ENCODE data around the gene FADS3.

Gene FADS3

DNA sequence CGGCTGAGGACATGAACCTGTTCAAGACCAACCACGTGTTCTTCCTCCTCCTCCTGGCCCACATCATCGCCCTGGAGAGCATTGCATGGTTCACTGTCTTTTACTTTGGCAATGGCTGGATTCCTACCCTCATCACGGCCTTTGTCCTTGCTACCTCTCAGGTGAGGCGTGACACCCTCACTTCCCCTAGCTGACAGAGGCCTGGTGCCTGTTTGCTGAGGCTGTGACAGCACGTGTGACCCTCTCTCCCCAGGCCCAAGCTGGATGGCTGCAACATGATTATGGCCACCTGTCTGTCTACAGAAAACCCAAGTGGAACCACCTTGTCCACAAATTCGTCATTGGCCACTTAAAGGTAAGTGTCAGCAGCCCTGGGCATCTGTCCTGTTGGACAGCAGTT is 51.0 kb downstream of the FADS3 start:
- no peak overlapping the region for H3K4me3 ChIP-seq (ENCODE audit: low read depth, low read length, poor library complexity, severe bottlenecking)
- H3K9me3 ChIP-seq (ENCODE audit: low read length) = no peaks in the 10 kb centered on the region
- no peaks in the 10 kb centered on the region for H4K20me1 ChIP-seq (ENCODE audit: insufficient read depth, low read length)
- H3K79me2 ChIP-seq (ENCODE audit: insufficient read depth, low read length) = no peaks in the 10 kb centered on the region
- TF ChIP-seq, protein P1, sequence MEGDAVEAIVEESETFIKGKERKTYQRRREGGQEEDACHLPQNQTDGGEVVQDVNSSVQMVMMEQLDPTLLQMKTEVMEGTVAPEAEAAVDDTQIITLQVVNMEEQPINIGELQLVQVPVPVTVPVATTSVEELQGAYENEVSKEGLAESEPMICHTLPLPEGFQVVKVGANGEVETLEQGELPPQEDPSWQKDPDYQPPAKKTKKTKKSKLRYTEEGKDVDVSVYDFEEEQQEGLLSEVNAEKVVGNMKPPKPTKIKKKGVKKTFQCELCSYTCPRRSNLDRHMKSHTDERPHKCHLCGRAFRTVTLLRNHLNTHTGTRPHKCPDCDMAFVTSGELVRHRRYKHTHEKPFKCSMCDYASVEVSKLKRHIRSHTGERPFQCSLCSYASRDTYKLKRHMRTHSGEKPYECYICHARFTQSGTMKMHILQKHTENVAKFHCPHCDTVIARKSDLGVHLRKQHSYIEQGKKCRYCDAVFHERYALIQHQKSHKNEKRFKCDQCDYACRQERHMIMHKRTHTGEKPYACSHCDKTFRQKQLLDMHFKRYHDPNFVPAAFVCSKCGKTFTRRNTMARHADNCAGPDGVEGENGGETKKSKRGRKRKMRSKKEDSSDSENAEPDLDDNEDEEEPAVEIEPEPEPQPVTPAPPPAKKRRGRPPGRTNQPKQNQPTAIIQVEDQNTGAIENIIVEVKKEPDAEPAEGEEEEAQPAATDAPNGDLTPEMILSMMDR (IDR thresholded peaks at IDR 0.05; ENCODE audit: low read length) = no peak
- no peak for TF ChIP-seq EZH2 (IDR thresholded peaks at IDR 0.05; ENCODE audit: borderline replicate concordance, low read length)
- H3F3A ChIP-seq (ENCODE audit: insufficient read depth, low read length) = no peaks in the 10 kb centered on the region
- peaks cover 2% of the 10 kb centered on the region for H3K4me1 ChIP-seq (ENCODE audit: insufficient read depth, low read length, severe bottlenecking)
- H3K9me2 ChIP-seq (ENCODE audit: low read depth, low read length) = no peaks in the 10 kb centered on the region
- no peaks in the 10 kb centered on the region for H3K27me3 ChIP-seq (ENCODE audit: insufficient read depth, low read length)
- no peak overlapping the region for H3K27ac ChIP-seq (ENCODE audit: low read depth, low read length, poor library complexity, severe bottlenecking)
- no peak overlapping the region for H3K4me2 ChIP-seq (ENCODE audit: low read length)
- no peak overlapping the region for H2AFZ ChIP-seq (ENCODE audit: low read length)
- H3K36me3 ChIP-seq (ENCODE audit: insufficient read depth, low read length) = peaks cover 51% of the 10 kb centered on the region
- H3K9ac ChIP-seq (ENCODE audit: low read length) = no peak overlapping the region

DNA sequence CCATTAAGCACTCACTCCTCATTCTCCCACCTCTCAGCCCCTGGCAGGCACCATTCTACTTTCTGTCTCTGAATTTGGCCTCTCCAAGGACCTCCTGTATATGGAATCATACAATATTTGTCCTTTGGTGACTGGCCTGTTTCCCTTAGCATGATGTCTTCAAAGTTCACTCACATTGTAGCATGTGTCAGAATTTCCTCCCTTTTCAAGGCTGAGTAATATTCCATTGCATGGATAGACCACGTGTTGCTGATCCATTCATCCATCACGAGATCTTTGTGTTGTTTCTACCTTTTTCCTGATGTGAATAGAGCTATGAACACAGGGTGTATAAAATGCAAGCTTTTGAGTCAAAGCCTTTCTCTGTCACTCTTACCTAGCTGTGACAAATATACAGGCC is 51.6 kb downstream of the FADS3 start:
- no peak for TF ChIP-seq EZH2 (IDR thresholded peaks at IDR 0.05; ENCODE audit: borderline replicate concordance, low read length)
- TF ChIP-seq, protein P1 (IDR thresholded peaks at IDR 0.05; ENCODE audit: low read length) = no peak
- Histone ChIP-seq H3K4me2 (ENCODE audit: low read length) (no peak overlapping the region), H2AFZ (ENCODE audit: low read length) (no peak overlapping the region), H3K4me1 (ENCODE audit: insufficient read depth, low read length, severe bottlenecking) (peaks cover 9% of the 10 kb centered on the region), H3K27me3 (ENCODE audit: insufficient read depth, low read length) (no peaks in the 10 kb centered on the region), H3K9ac (ENCODE audit: low read length) (no peak overlapping the region), H3K9me2 (ENCODE audit: low read depth, low read length) (no peaks in the 10 kb centered on the region), H3K27ac (ENCODE audit: low read depth, low read length, poor library complexity, severe bottlenecking) (no peak overlapping the region), H3K4me3 (ENCODE audit: low read depth, low read length, poor library complexity, severe bottlenecking) (no peak overlapping the region), H3K9me3 (ENCODE audit: low read length) (no peaks in the 10 kb centered on the region), H4K20me1 (ENCODE audit: insufficient read depth, low read length) (no peaks in the 10 kb centered on the region), H3F3A (ENCODE audit: insufficient read depth, low read length) (no peaks in the 10 kb centered on the region), H3K79me2 (ENCODE audit: insufficient read depth, low read length) (no peaks in the 10 kb centered on the region), H3K36me3 (ENCODE audit: insufficient read depth, low read length) (peaks cover 47% of the 10 kb centered on the region)

DNA sequence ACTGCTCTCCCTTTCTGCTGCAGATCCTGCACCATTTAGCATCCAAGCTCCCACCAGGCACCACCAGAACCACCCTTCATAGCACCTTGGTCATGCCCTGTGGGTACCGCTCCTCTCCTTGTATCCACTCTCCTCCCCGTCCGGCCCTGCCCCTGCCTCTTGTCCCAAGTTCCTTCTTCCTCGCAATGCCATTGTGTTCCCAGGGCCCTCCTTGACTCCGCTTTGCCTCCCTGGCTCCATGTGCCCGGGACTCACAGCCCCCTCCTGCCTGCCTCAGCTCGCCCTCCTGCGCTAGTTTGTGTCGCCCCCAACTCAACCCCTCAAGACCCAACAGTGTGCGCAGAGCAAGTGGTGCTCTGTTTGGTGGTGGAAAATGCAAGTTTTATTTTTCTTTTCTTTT is 52.4 kb downstream of the FADS3 start:
- Histone ChIP-seq H3K9me3 (ENCODE audit: low read length) (no peaks in the 10 kb centered on the region), H3K9ac (ENCODE audit: low read length) (no peak overlapping the region), H3K9me2 (ENCODE audit: low read depth, low read length) (no peaks in the 10 kb centered on the region), H3F3A (ENCODE audit: insufficient read depth, low read length) (no peaks in the 10 kb centered on the region), H3K27ac (ENCODE audit: low read depth, low read length, poor library complexity, severe bottlenecking) (no peak overlapping the region), H4K20me1 (ENCODE audit: insufficient read depth, low read length) (no peaks in the 10 kb centered on the region), H3K4me1 (ENCODE audit: insufficient read depth, low read length, severe bottlenecking) (peaks cover 17% of the 10 kb centered on the region), H3K4me2 (ENCODE audit: low read length) (no peak overlapping the region), H3K79me2 (ENCODE audit: insufficient read depth, low read length) (no peaks in the 10 kb centered on the region), H3K27me3 (ENCODE audit: insufficient read depth, low read length) (no peaks in the 10 kb centered on the region), H3K36me3 (ENCODE audit: insufficient read depth, low read length) (peaks cover 47% of the 10 kb centered on the region), H2AFZ (ENCODE audit: low read length) (no peak overlapping the region), H3K4me3 (ENCODE audit: low read depth, low read length, poor library complexity, severe bottlenecking) (no peak overlapping the region)
- TF ChIP-seq EZH2 (IDR thresholded peaks at IDR 0.05; ENCODE audit: borderline replicate concordance, low read length) = no peak
- TF ChIP-seq, protein P1 (IDR thresholded peaks at IDR 0.05; ENCODE audit: low read length) = no peak
